GM18870 (cell line): ENCODE results near the gene SLC19A1.

Experiments
- ATAC-seq: cut with Tn5 transposase; IDR thresholded peaks from one replicate; pipeline ENCODE4 v1.9.1; 2021; ENCODE audit warnings: moderate library complexity; ENCODE audit not compliant: unreplicated experiment

SLC19A1 gene

GRCh38 chr21:45494851-45495680 is 47.2 kb downstream of the SLC19A1 start:
- ATAC-seq = no peak

GRCh38 chr21:45494135-45494850 is 47.9 kb downstream of the SLC19A1 start:
- ATAC-seq = no peak

GRCh38 chr21:45493401-45494001 is 48.7 kb downstream of the SLC19A1 start:
- no peak for ATAC-seq

- ATAC-seq = no peak
Measured at GRCh38 chr21:45492765-45493164, 49.5 kb downstream of the SLC19A1 start.

- no peak for ATAC-seq
Measured at GRCh38 chr21:45491623-45492022, 50.6 kb downstream of the SLC19A1 start.

- no peak for ATAC-seq
Measured at GRCh38 chr21:45491056-45491455, 51.2 kb downstream of the SLC19A1 start.

- ATAC-seq = no peak
Measured at GRCh38 chr21:45490049-45490731, 52.0 kb downstream of the SLC19A1 start.

- no peak for ATAC-seq
Measured at GRCh38 chr21:45489722-45489982, 52.6 kb downstream of the SLC19A1 start.

- no peak for ATAC-seq
Measured at GRCh38 chr21:45488931-45489721, 53.1 kb downstream of the SLC19A1 start.

- ATAC-seq = no peak
Measured at GRCh38 chr21:45487891-45488600, 54.2 kb downstream of the SLC19A1 start.

GRCh38 chr21:45487161-45487806 is 55.0 kb downstream of the SLC19A1 start:
- ATAC-seq = no peak

GRCh38 chr21:45486443-45487160 is 55.6 kb downstream of the SLC19A1 start:
- no peak for ATAC-seq

GRCh38 chr21:45485686-45486442 is 56.4 kb downstream of the SLC19A1 start:
- ATAC-seq = no peak

GRCh38 chr21:45484318-45484717 is 57.9 kb downstream of the SLC19A1 start:
- no peak for ATAC-seq

GRCh38 chr21:45482899-45483821 is 59.1 kb downstream of the SLC19A1 start:
- ATAC-seq = no peak

GRCh38 chr21:45481977-45482898 is 60.0 kb downstream of the SLC19A1 start:
- no peak for ATAC-seq
